Hypothalamus (tissue), 51 donors: ENCODE measurements around the gene CLNK.
A peak's percentile ranks its signal among the peaks of the same experiment; 100 is the strongest.

ENCODE experiments used
- DNase-seq, 51 donors: peaks; one replicate each; lab custom pipeline; 2025; lab: John Stamatoyannopoulos, UW

CLNK gene

GRCh38 chr4:10666616-10667015, 18.0 kb downstream of the CLNK start:
- no peak for DNase-seq

GRCh38 chr4:10664408-10664807, 20.2 kb downstream of the CLNK start:
- DNase-seq, result peak in 4 of 51 donors; percentile 5 to 58 (median 10)

DNA sequence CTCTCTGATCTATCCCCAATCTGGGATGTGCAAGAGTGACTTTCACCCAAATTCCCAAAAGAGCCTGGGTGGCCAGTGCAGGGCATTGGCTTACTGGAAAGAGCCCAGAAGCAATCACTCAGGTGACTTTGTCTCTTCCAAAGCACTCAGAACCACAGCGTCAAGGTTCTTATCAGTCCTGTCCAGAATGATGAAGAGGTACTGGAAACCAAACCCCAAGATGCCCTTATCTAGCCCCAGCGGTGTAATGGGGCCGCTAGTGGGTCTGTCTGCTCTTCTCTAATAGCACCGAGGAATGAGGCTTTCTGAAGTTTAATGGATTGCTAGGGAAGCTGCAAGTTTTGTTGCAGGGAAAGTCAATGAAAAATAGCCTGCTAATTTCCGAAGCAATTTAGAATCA, 21.6 kb downstream of the CLNK start:
- DNase-seq, result no peak

DNA sequence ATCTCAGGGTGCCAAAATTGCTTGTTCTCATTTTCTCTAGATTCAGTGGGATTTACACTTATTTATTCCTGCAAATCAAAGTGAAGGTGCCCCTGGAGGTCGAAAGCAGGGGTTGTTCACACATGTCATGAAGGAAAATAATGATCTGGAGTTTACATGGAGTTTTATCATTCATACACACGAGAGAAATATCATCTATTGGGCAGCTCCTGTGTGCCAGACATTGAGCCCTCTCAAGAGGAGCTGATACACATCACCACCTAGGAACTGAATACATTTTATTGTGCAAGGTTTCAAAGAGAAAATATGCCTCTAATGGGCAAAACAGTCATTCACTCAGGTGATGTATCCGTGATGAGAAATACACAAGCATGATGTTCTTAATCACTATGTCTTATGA, 23.5 kb downstream of the CLNK start:
- DNase-seq, result no peak

- DNase-seq, result no peak
These were observed 25.3 kb downstream of the CLNK start for GRCh38 chr4:10659251-10659650.

- DNase-seq, result no peak
These were observed 27.6 kb downstream of the CLNK start for GRCh38 chr4:10656988-10657387.

DNA sequence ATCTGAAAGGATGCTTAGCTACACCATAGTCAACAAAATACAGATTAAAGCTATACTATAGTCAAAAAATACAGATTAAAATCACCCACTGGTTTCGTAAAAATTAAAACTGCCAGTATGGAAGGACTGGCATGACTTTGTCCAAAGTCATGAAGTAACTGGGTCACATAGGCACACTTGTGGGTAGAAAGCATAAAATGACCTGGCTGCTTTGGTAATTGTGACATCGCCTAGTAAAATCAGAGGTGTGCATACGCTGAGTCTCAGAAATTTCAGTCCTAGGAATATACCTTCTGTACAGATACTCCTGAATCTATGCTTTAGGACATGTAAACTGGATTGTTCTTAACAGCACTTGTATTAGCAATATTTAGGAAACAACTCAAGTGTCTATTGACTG, 28.1 kb downstream of the CLNK start:
- no peak for DNase-seq

GRCh38 chr4:10655968-10656367, 28.6 kb downstream of the CLNK start:
- DNase-seq, result no peak

- no peak for DNase-seq
These were observed 36.1 kb downstream of the CLNK start for GRCh38 chr4:10648479-10648878.

DNA sequence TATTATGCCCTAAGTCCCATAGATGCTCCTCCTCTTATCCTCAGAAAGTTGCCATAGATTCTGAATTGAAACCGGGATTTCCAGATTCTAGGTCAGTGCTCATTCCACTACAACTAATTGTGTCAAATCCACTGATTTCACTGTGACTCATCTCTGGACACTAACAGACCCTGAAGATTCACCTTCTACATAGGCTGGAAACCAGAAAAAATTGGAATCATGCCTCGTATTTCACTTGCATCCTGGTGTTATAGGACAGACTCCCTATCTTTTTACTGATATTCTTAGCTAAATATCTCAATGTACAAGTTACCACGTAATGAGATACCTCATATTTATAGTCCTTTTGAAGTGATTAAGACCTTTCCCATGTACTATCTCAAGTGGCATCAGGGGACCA, 36.7 kb downstream of the CLNK start:
- DNase-seq, result no peak

DNA sequence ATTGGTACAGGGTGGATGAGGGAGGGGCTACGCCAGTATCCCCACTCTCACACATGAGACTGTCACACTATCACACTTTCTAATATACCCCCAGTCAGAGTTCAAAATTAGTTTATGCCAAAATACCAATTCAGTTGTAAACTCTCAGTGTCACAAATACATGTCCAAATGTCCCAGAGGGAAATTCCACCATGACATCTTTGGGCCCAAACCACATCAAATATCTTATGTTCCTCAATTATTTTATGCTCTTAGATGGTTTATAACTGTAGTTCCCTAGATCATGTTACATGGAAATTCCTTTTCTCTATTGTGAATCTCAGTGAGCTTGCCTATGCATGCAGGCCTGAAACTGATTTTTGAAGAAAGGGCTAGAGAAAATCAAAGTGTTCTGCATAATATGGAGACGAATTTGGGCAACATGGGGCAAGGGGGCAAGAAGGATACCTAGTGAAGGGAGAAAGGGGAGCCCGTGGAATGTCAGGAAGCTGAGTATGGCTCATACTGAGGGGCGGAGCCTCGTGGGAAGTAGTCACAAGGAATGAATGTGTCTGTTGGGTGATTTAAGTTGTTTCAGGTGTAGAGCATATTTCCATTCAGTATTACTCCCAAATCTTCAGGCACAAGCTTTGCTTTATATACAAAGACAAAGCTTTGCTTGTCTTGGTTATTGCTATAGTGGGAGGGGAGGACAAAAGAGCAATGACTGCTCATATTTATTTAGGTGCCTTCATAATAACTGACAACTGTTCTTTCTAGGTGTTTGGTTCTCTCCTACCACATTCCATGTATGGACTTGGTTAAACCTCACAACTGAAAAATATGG, 40.8 kb downstream of the CLNK start:
- no peak for DNase-seq

DNA sequence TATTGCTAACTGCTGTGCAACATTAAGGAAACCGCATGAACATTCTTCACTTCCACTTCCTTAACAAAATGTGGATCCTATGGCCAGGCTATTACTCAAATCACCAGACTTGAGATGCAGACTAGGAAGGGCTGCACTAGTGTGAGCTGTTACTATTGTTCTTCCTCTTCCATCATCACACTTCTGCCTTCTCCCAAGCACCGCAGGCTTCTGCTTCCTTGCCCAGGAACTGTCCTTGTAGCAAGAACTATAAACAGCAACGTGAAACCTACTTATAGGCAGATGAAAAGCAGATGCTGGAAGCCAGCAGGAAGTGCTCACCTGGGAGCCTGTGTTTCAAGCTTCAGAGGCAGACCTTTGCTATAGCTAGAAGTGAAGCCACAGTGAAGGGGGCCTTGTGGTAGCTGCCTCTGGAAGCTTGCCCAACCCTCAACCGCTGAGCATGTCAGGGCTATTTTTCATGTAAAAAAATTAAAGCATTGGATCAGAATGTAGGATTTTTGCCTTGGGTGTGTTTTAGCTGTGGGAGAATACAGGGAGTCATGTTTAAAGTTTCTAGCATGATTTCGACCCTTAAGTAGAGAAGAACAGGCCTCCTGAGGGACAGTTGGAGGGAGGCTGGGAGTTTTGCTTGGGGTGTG, 43.9 kb downstream of the CLNK start:
- peak in 5 of 51 donors; percentile 1 to 24 (median 10) for DNase-seq

DNA sequence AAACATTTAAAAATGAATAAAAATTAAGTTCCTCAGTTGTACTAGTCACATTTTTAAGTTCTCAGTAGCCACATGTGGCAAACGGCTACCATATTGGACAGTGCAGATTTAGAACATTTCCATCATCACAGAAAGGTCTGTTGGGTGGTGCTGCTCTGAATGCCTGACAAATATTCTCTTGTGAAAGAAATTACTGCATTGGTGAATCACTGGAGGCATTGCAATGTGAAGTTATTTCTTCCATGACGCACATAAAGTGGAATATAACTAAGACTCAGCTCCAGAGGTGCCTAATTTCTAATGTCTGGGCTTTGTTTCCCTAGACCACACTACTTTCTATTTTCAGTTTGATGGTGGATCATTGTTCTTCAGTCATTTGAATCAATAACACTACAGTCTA, 44.9 kb downstream of the CLNK start:
- DNase-seq, result no peak

GRCh38 chr4:10639100-10639499, 45.5 kb downstream of the CLNK start:
- DNase-seq, result peak in 1 of 51 donors; percentile 26

GRCh38 chr4:10635091-10635490, 49.5 kb downstream of the CLNK start:
- no peak for DNase-seq

- no peak for DNase-seq
These were observed 55.2 kb downstream of the CLNK start for GRCh38 chr4:10629394-10629793.

DNA sequence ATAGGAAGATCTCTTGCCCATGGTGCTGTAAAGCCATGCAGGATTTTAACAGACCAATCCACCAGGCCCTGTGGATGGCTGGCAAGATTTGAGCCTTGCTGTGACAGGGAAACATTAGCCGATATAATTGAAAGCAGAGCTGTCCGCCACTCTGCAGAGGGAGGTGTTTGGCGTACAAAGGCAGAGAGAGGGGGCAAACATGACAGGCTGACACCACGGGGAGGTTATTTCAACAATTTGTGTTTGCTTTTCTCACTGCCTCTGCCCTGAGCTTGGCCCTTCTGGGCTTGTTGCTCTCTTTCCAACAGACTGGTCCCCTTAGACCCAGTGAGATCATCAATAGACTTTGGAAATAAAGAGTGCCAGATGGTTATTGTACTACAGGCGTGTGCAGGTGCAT, 59.4 kb downstream of the CLNK start:
- no peak for DNase-seq

DNA sequence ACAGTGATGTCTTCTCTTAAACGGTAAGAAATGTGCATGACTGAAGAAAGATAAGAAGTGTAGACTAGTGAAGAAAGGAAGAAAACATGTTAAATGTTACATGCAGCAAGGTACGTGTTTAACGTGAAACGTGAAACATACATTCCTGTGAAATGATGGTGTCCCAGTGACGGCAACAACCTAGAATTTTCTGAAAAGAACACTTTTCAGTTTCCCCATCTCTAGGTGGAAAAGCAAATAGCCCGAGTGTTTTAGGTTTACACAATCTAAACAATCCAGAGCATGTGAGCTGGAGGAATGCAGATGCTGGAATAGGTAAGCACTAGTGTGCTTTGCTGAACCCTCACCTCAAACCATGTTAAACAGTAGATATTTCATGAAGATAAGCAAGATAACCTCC, 60.7 kb downstream of the CLNK start:
- DNase-seq, result no peak

DNA sequence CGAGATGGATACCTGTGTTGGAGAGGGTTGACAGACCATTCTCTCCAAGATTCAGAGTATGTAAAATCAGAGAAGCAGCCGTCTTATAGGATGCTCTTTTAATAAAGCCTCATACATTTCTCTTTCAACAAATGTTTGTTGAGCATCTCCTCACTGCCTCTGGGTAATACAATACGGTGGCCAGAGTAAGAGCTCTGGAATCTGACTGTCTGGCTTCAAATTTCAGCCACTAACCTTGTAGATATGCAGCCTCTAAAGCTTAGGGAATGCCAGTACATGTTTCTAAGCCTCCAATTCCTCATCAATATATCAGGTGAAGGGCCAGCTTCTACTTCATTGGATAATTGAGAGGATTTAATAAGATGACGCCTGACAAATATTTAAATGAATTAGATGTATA, 61.3 kb downstream of the CLNK start:
- no peak for DNase-seq

GRCh38 chr4:10622728-10623127, 61.8 kb downstream of the CLNK start:
- DNase-seq, result no peak

DNA sequence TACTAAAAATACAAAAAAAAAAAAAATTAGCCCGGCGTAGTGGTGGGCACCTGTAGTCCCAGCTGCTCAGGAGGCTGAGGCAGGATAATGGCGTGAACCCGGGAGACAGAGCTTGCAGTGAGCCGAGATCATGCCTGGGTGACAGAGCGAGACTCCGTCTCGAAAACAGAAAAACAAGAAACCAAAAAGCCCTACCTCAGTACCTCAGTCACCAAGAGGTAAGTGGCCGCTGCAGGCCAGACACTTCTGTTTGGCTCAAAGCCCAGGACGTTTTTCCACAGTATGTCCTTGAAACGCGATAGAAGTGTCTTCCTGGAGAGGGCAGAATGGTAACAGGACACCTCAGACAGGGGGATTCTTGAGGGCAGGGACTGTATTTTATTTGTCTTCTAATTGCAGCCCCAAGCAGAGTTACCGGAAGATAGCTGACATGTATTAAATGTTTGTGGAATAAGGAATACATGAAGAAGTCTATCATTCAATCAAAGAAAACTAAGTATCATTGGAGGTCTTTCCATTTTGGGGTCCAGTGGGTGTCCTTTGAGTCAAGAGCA, 63.6 kb downstream of the CLNK start:
- DNase-seq, result no peak

GRCh38 chr4:10619855-10620254, 64.7 kb downstream of the CLNK start:
- no peak for DNase-seq
